ENCODE measurements around the gene MYT1.

DNA sequence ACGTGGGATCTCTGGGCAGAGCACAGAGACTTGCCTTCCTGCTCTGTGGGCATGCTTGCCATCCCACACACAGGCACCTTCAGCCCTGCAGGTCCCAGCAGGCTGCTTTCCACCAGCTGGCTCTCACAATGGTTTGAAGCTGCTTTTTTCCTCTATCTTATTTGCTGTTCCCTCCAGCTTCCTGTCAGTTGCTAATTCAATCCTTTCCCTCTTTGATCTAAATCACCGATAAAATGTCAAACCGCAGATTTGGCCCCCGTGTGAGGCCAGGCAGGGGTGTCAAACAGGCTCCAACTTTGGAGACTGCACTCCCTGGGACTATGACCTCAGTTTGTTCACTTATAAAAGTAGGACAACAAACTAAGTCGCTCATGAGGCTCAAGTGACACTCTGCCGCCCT lies 50.7 kb downstream of the MYT1 start:
- TF ChIP-seq EZH2 (IDR thresholded peaks at IDR 0.05; ENCODE audit: borderline replicate concordance, insufficient read depth, low read length, poor library complexity, severe bottlenecking) (no peak), RAD21 (conservative IDR thresholded peaks at IDR 0.05) (no peak)
- TF ChIP-seq, protein P1, sequence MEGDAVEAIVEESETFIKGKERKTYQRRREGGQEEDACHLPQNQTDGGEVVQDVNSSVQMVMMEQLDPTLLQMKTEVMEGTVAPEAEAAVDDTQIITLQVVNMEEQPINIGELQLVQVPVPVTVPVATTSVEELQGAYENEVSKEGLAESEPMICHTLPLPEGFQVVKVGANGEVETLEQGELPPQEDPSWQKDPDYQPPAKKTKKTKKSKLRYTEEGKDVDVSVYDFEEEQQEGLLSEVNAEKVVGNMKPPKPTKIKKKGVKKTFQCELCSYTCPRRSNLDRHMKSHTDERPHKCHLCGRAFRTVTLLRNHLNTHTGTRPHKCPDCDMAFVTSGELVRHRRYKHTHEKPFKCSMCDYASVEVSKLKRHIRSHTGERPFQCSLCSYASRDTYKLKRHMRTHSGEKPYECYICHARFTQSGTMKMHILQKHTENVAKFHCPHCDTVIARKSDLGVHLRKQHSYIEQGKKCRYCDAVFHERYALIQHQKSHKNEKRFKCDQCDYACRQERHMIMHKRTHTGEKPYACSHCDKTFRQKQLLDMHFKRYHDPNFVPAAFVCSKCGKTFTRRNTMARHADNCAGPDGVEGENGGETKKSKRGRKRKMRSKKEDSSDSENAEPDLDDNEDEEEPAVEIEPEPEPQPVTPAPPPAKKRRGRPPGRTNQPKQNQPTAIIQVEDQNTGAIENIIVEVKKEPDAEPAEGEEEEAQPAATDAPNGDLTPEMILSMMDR (IDR thresholded peaks at IDR 0.05; ENCODE audit: poor library complexity, severe bottlenecking) = no peak
- TF ChIP-seq, protein P2, sequence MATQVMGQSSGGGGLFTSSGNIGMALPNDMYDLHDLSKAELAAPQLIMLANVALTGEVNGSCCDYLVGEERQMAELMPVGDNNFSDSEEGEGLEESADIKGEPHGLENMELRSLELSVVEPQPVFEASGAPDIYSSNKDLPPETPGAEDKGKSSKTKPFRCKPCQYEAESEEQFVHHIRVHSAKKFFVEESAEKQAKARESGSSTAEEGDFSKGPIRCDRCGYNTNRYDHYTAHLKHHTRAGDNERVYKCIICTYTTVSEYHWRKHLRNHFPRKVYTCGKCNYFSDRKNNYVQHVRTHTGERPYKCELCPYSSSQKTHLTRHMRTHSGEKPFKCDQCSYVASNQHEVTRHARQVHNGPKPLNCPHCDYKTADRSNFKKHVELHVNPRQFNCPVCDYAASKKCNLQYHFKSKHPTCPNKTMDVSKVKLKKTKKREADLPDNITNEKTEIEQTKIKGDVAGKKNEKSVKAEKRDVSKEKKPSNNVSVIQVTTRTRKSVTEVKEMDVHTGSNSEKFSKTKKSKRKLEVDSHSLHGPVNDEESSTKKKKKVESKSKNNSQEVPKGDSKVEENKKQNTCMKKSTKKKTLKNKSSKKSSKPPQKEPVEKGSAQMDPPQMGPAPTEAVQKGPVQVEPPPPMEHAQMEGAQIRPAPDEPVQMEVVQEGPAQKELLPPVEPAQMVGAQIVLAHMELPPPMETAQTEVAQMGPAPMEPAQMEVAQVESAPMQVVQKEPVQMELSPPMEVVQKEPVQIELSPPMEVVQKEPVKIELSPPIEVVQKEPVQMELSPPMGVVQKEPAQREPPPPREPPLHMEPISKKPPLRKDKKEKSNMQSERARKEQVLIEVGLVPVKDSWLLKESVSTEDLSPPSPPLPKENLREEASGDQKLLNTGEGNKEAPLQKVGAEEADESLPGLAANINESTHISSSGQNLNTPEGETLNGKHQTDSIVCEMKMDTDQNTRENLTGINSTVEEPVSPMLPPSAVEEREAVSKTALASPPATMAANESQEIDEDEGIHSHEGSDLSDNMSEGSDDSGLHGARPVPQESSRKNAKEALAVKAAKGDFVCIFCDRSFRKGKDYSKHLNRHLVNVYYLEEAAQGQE (IDR thresholded peaks at IDR 0.05; ENCODE audit: borderline replicate concordance) = no peak

All from neural cell (in vitro differentiated cells).